NCI-H748 (cell line): ENCODE measurements around the gene MANBA.
A peak's percentile ranks its signal among the peaks of the same experiment; 100 is the strongest.

Experiments used
- DNase-seq: peaks from one replicate; lab custom pipeline; 2025; ENCODE audit not compliant: unreplicated experiment; lab: John Stamatoyannopoulos, UW

The MANBA gene

GRCh38 chr4:102683881-102684609 lies 76.7 kb downstream of the MANBA start:
- no peak for DNase-seq

- DNase-seq = peak; percentile 1
Measured at GRCh38 chr4:102678695-102679335, 82.0 kb downstream of the MANBA start.

DNA sequence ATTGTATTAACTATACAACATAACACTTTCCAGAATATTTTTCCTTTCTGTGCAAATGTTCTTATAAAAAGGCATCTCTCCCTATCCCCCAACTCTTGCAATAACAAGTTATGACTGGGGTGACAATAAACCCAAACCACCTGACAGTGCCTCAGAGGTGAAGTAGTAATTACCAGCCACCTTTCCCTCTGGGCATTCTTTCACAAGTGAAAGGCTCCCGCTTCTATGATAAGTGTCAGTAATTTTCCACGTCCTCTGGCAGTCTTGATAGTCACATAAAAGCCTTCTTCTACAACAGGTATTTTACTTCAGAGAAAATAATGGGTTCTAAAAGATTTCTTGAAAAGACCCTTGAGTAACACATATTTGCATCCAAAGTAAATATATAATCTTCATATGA lies 82.7 kb downstream of the MANBA start:
- no peak for DNase-seq

GRCh38 chr4:102675141-102675540 lies 85.6 kb downstream of the MANBA start:
- DNase-seq = no peak

GRCh38 chr4:102667001-102667400 lies 93.8 kb downstream of the MANBA start:
- DNase-seq = no peak

DNA sequence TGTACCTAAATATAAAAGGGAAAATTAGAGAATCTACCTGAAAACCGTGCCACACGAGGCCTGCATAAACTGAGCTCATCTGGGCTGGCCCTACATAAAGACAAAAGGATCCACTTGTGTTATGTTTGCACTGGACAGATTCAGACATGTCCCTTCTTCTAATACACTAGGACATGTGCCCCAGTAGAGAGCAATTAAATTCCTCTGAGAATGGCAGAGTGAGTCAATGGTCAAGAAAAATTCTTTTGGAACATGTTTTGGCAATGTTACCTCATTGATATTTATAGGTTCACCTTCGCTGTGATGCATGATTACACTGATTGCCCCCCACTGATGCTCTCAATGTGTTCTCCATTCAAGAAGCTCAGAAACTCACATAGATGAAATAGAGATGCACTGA lies 95.2 kb downstream of the MANBA start:
- peak; percentile 82 for DNase-seq

- no peak for DNase-seq
Measured at GRCh38 chr4:102663073-102663472, 97.7 kb downstream of the MANBA start.

- no peak for DNase-seq
Measured at GRCh38 chr4:102657206-102657605, 103.6 kb downstream of the MANBA start.

DNA sequence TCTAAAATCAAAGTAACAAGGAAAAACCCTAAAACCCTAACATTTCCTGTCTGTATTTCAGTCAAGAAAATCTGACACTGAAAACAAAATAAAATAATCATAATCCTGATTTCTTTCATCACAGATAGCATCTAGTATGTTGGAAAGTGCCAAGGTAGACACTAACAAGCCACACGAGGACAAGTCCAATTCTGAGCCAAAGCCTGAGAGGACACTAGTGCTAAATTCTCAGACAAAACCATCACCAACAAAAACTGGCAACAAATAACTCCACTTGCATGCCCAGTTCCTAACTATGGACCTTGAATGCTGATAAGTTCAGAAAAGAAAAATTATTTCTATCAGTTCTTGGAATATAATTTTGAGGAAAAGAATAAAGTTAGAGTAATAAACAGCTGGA lies 113.7 kb downstream of the MANBA start:
- DNase-seq = no peak

DNA sequence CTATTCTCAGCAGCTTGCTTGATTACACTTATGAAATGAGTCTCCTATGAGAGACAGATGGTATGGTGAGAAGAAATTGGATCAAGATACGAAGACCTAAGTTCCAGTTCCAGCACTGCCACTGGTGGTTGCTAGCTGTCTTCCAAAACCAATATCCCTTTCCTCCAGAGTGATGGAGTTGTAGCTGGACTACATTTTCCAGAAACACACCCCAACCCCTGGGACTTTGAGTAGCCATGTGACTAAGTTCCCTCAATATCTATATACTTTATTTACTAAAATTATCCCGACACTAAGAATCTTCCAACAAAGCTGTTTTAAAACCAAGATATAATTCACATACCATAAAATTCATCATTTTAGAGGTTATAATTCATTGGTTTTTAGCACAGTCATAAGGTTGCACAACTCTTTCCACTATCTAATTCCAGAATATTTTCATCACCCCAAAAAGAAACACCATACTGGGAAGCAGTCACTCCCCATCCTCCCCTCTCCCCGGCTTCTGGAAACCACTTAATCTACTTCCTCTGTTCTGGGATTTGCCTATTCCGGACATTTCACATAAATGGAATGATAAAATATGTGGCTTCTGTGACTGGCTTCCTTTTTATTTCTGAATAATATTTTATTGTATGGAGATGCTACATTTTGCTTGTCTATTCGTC lies 118.0 kb downstream of the MANBA start:
- DNase-seq = no peak

DNA sequence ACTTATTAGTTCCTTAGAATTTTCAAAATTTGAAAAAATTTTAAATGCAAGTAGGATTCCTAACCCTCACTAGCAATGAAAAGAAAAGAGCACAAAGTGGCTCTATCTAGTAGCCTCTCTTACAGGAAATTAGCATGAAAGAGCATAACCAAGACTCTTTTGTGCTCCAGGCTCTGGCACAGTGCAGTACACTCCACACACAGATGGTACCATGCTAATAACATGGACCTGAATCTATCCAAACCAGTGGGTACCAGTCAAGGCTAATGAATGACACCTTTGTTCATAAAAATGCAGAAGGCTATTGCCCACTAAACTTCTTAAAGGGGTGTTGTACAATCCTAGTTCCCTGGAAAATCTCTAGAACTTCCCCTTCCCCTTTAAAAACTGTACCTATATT lies 119.0 kb downstream of the MANBA start:
- no peak for DNase-seq

- DNase-seq = no peak
Measured at GRCh38 chr4:102640669-102641068, 120.1 kb downstream of the MANBA start.

- no peak for DNase-seq
Measured at GRCh38 chr4:102639598-102639997, 121.2 kb downstream of the MANBA start.

DNA sequence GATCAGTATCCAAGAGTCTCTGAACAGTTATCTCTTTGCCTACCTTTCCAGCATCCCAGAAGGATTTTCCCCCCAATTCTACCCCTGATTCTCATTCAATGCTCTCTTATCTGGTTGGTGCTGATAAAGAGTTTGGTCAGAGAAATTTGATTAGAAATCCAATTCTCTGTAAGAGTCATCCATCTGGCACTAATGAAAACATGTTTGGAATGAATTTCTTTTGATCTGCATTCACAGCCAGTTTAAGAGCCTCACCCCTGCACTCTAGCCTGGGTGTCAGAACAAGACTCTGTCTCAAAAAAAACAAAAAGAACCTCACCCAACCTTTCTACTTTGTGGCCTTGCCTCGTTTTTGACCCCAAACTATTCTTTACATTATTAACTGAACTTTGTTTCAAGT lies 122.1 kb downstream of the MANBA start:
- no peak for DNase-seq

DNA sequence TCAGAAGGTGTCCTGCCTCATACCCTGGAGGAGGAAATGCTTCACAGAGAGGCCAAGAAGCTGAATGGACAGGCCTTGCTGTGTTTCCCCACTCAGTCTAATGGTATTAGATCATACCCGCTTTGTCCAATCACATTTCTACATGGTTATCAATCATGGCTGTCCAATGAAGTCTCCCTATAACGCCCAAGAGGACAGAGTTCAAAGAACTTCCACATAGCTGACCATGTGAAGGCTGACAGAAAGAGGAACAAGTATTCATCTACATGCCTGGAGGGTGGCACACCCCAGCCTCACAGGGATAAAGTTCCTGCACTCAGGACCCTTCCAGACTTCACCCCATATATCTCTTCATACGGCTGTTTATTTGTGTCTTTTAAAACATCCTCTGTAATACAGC lies 123.4 kb downstream of the MANBA start:
- no peak for DNase-seq

GRCh38 chr4:102633100-102633499 lies 127.7 kb downstream of the MANBA start:
- DNase-seq = no peak

GRCh38 chr4:102632241-102633065 lies 128.3 kb downstream of the MANBA start:
- DNase-seq = no peak

DNA sequence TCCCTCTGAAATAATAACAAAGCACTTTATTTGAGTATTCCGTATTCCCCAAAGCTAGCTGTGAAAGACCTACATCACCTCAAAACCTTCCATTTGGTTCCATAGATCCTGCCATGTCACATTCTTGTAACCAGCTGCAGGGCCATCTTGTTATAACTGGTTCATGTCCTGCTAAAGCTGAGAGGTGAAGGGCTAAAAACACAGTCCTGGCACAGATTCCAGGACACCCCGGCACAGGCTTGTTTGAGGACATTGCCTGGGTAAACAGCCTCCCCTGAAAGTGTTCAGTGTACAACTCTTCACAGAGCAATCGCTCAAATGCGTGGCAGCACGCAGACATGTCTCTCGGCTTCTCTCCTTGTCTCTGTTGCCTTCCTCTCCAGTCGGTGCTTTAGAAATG lies 129.2 kb downstream of the MANBA start:
- no peak for DNase-seq

DNA sequence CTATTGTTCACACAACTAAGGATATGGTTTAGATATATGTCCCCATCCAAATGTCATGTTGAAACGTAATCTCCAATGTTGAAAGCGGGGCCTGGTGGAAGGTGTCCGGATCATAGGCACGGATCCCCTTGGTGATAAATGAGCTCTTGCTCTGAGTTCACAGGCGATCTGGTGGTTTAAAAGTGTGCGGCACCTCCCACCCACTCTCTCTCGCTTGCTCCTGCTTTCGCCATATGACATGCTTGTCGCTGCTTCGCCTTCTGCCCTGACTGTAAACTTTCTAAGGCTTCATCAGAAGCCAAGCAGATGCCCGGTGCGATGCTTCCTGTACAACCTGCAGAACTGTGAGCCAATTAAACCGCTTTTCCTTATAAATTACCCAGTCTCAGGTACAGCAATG lies 131.1 kb downstream of the MANBA start:
- no peak for DNase-seq

DNA sequence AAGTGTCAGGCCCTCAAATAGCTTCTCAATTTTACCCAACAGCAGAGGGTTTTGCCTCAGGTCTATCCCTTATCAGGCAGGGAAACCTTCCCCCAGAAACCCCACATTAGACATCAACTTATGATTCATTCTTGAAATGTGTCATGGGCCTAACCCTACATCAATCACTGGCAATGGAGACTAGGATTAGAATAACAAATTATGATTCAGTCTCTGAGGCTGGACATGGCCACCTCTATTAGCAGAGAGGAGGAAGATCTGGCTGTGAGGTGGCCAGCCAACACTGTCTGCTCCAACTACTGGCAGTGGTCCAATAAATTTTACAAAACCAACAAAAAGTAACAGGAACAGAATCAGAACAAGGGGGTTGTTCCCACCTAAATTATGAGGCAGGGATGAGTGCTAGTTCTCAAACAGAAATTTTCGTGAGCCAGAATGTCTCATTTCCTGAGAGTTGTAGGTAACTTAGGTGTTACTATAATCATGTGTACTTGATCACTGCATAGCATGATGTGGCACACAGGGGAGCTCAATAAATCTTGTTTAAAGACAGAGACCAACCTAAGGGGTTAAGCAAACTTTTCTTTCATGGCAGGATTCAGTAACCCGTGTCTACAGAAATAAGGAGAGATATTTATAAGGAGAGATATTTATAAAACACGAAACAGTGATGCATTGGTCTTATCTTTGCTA lies 132.8 kb downstream of the MANBA start:
- DNase-seq = no peak
